ENCODE measurements around the gene SREBF2.
"Not testable (repeated sequence)": the region's sequence is repeated elsewhere in the genome, so short reads cannot be mapped to it uniquely, and the experiment has no call there.

Gene SREBF2

DNA sequence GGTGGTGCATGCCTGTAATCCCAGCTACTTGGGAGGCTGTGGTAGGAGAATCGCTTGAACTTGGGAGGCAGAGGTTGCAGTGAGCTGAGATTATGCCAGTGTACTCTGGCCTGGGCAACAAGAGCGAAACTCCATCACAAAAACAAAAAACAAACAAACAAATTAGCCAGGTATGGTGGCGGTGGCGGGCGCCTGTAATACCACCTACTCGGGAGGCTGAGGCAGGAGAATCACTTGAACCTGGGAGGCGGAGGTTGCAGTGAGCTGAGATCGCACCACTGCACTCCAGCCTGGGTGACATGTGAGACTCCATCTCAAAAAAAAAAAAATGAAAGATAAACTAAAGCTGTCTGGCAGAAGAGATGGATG, 116.0 kb downstream of the SREBF2 start:
- ATAC-seq: not testable (repeated sequence)

GRCh38 chr22:41949297-41949965, 116.5 kb downstream of the SREBF2 start:
- ATAC-seq: no peak

DNA sequence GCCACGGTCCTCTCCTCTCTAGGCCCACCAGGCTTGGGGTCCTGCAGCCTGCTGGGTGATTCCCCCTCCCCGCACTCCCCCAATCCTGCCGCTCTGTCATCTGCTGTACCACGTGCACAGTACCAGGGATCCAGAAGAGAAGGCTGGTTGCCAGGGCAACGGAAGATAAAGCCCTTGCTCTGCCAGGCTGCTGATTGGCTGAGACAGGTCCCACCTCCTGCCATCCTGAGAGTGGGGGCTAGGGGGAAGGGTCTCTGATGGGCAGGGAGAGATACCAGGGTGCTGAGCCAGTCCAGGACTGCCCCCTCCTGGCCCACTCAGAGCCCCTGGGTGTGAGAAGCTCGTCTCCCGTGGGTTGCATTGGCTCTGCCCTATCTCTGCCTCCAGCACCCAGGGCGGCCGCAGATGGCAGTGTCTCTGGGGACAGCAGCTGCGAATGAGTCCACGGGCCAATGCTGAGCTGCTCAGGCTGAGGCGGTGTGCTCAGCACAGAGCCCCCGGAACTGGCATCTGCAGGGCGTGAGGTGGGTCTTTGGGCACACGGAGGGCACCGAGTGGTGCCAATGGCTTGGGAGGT, 119.1 kb downstream of the SREBF2 start, which contains the start of gene SMIM45:
TSS of gene SMIM45 (plus strand) at position 253 of the 577 bp plus-strand sequence.
- no peak for ATAC-seq

DNA sequence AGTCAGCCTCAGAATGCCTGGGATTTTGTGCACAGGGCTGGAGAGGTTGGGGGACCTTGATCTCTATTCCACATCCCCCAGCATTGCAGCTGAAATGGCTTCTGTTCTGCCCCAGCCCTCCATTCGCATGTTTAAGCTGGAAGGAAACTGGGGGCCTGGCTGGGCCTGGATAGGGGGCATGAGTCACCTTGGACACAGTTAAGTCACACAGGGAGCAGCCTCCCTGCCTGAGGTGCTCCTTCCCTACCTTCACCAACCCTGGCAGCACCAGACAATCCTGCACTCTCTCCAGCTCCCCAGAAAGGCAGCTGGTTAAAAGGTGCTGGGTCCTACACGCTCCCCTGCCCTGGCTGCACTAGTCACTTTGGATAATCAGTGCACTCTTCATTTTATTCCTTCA, 119.8 kb downstream of the SREBF2 start:
- no peak for ATAC-seq

Data from activated CD4-positive, CD25-positive, alpha-beta regulatory T cell treated with anti-CD3 and anti-CD28 coated beads, Interleukin-2, amount 50 U/mL, for 24 hours (primary cell).